K562 (cell line): Measurements from ENCODE around the gene NCAM2. TPM values are rescaled to one million over a fixed set of nuclear protein-coding genes. Genes with fewer than 3 reads are reported as not detected.

Experiments
- BDP1 ChIP-seq: IDR thresholded peaks from 3 replicates; pipeline ENCODE4 v1.6.1; 2011; ENCODE audit not compliant: insufficient read length, insufficient read depth
- BRCA1 ChIP-seq, 2 experiments: fragments of 450-650 bp in 1 of 2; sonication (generic) in 1 of 2; formaldehyde crosslinking in 1 of 2; IDR thresholded peaks; 2 replicates each; pipeline versions ENCODE4 v1.5.0 to v1.6.1; 2017 to 2020; ENCODE audit warnings: mild to moderate bottlenecking in 1 of 2, missing genetic modification reagents in 1 of 2
- CBX5 ChIP-seq: IDR thresholded peaks from 2 replicates; pipeline ENCODE4 v1.6.1; 2014; ENCODE audit warnings: low read depth, borderline replicate concordance
- ELF2 ChIP-seq: fragments of 250-450 bp; sonication (Bioruptor Pico); IDR thresholded peaks from 2 replicates; pipeline ENCODE4 v1.5.0; 2021; ENCODE audit warnings: mild to moderate bottlenecking
- FOXK1 ChIP-seq: sonication (generic); formaldehyde crosslinking; IDR thresholded peaks from 2 replicates; pipeline ENCODE4 v1.8.0; 2022; ENCODE audit warnings: missing genetic modification reagents, mild to moderate bottlenecking, borderline replicate concordance
- GTF2F1 ChIP-seq: IDR thresholded peaks from 2 replicates; pipeline ENCODE4 v1.6.1; 2011; ENCODE audit warnings: low read depth, low read length, improper control_type of control experiment
- IRF9 ChIP-seq: fragments of 450-650 bp; IDR thresholded peaks from 2 replicates; pipeline ENCODE4 v1.6.1; 2016; ENCODE audit warnings: missing biosample characterization, missing genetic modification characterization
- KLF13 ChIP-seq: fragments of 450-650 bp; IDR thresholded peaks from 2 replicates; pipeline ENCODE4 v1.6.1; 2016; ENCODE audit warnings: missing genetic modification characterization, low read depth, mild to moderate bottlenecking, missing compliant biosample characterization, moderate library complexity, borderline replicate concordance
- RAD51 ChIP-seq: fragments of 450-650 bp; IDR thresholded peaks from 2 replicates; pipeline ENCODE4 v1.7.1; 2016; ENCODE audit warnings: low read depth, mild to moderate bottlenecking, borderline replicate concordance
- SMAD2 ChIP-seq: fragments of 150-350 bp; IDR thresholded peaks from 2 replicates; pipeline ENCODE4 v1.6.1; 2014; ENCODE audit warnings: low read depth, mild to moderate bottlenecking, low read length
- THRB ChIP-seq: fragments of 450-650 bp; formaldehyde crosslinking; conservative IDR thresholded peaks from 2 replicates; pipeline ENCODE4 v1.4.0; 2022; ENCODE audit warnings: mild to moderate bottlenecking, missing genetic modification characterization
- ZBTB11 ChIP-seq, 3 experiments: fragments of 200-800 bp in 1 of 3; fragments of 250-450 bp in 1 of 3; fragments of 450-650 bp in 1 of 3; sonication (Bioruptor Pico) in 1 of 3; sonication (Bioruptor generic) in 1 of 3; formaldehyde crosslinking in 1 of 3; IDR thresholded peaks; 2 replicates each; pipeline versions ENCODE4 v1.6.1 to v1.8.0; 2016 to 2022; ENCODE audit warnings: mild to moderate bottlenecking in 2 of 3, missing genetic modification characterization in 2 of 3, missing compliant biosample characterization in 1 of 3, moderate library complexity in 1 of 3
- polyA plus RNA-seq, 8 experiments: library from polyadenylated mRNA; depleted of rRNA in 4 of 8; stranded (reverse) in 5 of 8; unstranded in 3 of 8; fragments of >200 nt; fragmentation: Nextera tagmentation in 2 of 8; fragmentation: Illumina TruSeq in 1 of 8; extraction: Ambion mirVana in 2 of 8; extraction: Trizol in 1 of 8; gene quantifications; 2 replicates each; pipeline versions ENCODE4 v1.2.1 to v1.2.3, GENCODE V29; 2011 to 2014; ENCODE audit warnings: inconsistent platforms in 1 of 8, missing spikeins in 1 of 8
- total RNA-seq, 7 experiments: library from RNA; depleted of rRNA in 6 of 7; stranded (reverse); fragments of >200 nt in 6 of 7; fragmentation: Illumina TruSeq in 2 of 7; extraction: Trizol in 2 of 7; gene quantifications; 2 replicates each; pipeline versions ENCODE4 v1.2.1 to v1.2.3, GENCODE V29; 2011 to 2021; ENCODE audit warnings: low replicate concordance in 1 of 7

NCAM2 gene
- total and polyA plus RNA-seq, 9 of the 15 experiments (the other 6 are each of a cell fraction or from before 2014, with no cell fraction given) = 14.0 to 58.2 (median 27.8) TPM

DNA sequence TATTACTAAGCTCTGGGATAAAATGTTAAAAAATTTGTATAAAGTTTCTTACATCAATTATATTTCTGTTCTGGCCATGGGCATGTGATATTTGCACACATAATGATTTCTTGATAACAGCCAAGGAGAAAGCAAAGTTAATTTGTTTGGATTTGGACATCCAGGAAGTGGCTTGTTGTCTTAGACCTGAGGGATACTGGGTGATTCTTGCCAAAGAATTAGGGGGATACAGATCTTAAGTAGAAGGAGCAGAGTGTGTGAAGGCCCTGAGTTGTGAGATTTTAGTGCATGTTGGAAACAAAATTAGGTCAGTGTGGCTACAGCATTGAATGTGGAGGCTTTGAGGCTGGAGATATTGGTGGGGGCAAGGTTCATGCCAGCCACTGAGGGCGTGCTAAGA, 65.6 kb downstream of the NCAM2 start (continued):
- no peak for TF ChIP-seq RAD51
- no peak for TF ChIP-seq CBX5
- TF ChIP-seq BDP1 = no peak
- TF ChIP-seq THRB (CRISPR knock-in tag) = no peak
- no peak for TF ChIP-seq SMAD2
- TF ChIP-seq BRCA1 (IDR thresholded peaks at IDR 0.05) = no peak
- TF ChIP-seq BRCA1 (CRISPR knock-in tag; IDR thresholded peaks at IDR 0.05) = no peak
- no peak for TF ChIP-seq IRF9 (tag)
- TF ChIP-seq FOXK1 (CRISPR knock-in tag) = no peak
- no peak for TF ChIP-seq KLF13 (tag)
- TF ChIP-seq ZBTB11 (CRISPR knock-in tag; IDR thresholded peaks at IDR 0.05) = no peak
- TF ChIP-seq ELF2 (CRISPR knock-in tag) = no peak
- no peak for TF ChIP-seq GTF2F1
